Fibroblast of pulmonary artery (primary cell): ENCODE results near the gene SUPT3H.

Experiments used
- DNase-seq: peaks from one replicate; pipeline ENCODE4 v3.0.0-alpha.2; 2010; ENCODE audit warnings: low read depth
- H3K4me3 ChIP-seq: replicated peaks from 2 replicates; pipeline ENCODE4 v1.5.1; 2011; ENCODE audit warnings: low read depth, mild to moderate bottlenecking, control low read depth, low read length, moderate library complexity
- TF ChIP-seq, protein P1 (sequence below): IDR thresholded peaks from 2 replicates; pipeline ENCODE4 v1.5.1; 2011; ENCODE audit warnings: mild to moderate bottlenecking, control low read depth, low read length, inconsistent platforms; ENCODE audit errors: missing control alignments

The SUPT3H gene

DNA sequence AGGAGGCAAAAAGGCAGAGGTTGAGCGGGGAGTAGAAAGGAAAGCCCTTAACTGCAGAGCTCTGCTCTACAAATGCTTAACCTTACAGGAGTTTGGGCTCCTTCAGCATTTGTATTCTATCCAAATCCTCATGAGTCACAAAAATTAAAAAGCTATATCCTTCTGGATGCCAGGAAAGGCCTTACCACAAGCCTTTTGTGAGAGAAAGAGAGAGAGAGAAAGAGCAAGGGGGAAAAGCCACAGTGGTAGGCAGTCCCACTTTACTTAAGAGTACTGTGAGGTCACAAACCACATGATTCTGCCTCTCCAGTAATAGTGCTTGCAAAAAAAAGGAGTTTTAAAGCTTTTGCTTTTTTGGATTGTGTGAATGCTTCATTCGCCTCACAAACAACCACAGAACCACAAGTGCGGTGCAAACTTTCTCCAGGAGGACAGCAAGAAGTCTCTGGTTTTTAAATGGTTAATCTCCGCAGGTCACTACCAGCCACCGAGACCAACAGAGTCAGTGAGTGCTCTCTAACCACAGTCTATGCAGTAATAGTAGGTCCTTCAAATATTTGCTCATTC is 49.7 kb downstream of the SUPT3H start, which contains the start of gene RUNX2:
Gene RUNX2 (plus strand): TSS at position 375 of the 567 bp plus-strand sequence. CDS start 397 bp downstream, outside the sequence.
- DNase-seq, result peak; percentile 91
- TF ChIP-seq, protein P1, sequence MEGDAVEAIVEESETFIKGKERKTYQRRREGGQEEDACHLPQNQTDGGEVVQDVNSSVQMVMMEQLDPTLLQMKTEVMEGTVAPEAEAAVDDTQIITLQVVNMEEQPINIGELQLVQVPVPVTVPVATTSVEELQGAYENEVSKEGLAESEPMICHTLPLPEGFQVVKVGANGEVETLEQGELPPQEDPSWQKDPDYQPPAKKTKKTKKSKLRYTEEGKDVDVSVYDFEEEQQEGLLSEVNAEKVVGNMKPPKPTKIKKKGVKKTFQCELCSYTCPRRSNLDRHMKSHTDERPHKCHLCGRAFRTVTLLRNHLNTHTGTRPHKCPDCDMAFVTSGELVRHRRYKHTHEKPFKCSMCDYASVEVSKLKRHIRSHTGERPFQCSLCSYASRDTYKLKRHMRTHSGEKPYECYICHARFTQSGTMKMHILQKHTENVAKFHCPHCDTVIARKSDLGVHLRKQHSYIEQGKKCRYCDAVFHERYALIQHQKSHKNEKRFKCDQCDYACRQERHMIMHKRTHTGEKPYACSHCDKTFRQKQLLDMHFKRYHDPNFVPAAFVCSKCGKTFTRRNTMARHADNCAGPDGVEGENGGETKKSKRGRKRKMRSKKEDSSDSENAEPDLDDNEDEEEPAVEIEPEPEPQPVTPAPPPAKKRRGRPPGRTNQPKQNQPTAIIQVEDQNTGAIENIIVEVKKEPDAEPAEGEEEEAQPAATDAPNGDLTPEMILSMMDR, result no peak
- peak within 1 kb of the TSS; percentile 36 for H3K4me3 ChIP-seq

DNA sequence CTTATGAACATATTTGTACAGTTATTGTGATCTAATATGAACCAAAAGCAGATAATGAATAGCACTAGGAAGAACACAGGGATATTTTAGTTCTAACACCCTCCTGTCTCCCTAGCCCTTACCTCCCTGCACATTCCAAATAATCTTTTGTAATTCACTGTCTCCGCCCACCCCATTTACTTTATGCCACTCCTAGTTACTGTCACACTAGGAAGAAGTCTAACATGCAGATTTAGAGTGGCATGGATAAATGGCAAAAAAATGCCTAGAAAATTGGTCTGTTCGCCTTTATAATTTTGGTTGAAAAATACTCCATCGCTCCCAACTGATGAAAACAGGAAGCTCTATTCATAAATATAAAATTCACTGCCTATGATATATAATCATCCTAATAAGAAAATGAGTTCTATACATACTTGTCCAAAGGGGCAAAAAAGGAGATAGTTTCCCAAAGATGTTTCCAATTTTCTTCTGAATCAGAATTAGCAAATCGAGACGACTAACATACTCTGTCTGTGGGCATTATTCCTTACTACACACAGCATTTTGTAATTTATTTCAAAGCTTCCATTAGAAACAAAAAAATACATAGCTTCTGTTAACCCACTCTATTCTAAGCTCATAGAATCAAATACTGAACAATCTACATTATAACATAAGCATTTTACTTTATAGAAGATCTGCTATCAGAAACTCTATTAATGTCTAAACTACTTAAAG is 50.9 kb downstream of the SUPT3H start:
- DNase-seq, result no peak
- H3K4me3 ChIP-seq, result no peak overlapping the region
- TF ChIP-seq, protein P1, result no peak

DNA sequence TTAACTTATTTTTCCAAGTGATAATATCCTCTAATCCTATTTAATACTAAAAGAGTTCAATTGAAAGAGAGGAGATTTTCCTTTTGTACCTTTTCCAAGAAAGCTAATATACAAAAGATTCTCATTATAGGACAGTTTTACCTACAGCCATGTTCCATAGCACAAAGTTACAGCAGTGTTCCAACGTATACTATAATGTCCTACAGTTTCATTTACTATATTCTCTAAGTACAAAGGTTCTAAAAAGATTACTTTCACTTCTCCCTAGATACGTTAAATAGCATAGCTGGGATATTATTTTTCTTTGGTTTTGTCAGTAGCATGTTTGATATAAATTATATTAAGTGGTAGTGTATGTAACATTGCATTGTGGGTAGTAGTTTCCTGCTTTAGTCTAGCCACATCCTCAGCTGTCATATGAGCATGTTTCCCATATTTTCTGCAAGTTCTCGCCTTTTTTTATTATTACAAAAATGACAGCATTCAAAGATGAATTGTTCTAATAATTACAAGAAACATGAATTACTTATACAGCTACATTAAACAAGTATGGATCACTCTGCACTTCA is 54.0 kb downstream of the SUPT3H start:
- DNase-seq, result no peak
- H3K4me3 ChIP-seq, result no peak overlapping the region
- TF ChIP-seq, protein P1, result no peak

DNA sequence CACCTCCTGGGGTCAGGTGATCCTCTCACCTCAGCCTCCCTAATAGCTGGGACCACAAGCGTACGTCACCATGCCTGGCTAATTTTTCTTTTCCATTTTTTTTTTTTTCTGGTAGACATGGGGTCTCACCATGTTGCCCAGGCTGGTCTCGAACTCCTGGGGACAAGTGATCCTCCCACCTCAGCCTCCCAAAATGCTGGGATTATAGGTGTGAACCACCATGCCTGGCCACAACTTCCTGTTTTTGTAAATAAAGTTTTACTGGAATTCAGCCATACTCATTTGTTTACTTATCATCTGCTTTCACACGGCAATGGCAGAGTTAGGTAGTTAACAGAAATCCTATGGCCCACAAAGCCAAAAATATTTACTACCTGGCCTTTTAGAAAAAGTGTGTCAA is 57.4 kb downstream of the SUPT3H start:
- no peak for DNase-seq
- no peak overlapping the region for H3K4me3 ChIP-seq
- TF ChIP-seq, protein P1, result no peak

DNA sequence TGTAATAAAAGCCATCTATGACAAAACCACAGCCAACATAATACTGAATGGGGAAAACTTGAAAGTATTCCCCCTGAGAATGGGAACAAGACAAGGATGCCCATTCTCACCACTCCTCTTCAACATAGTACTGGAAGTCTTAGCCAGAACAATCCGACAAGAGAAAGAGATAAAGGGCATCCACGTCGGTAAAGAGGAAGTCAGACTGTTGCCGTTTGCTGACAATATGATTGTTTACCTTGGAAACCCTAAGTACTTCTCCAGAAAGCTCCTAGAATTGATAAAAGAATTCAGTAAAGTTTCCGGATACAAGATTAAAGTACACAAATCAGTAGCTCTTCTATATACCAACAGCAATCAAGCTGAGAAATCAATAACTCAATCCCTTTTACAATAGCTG is 63.6 kb downstream of the SUPT3H start:
- DNase-seq, result peak; percentile 44
- TF ChIP-seq, protein P1, result no peak
- no peak overlapping the region for H3K4me3 ChIP-seq

DNA sequence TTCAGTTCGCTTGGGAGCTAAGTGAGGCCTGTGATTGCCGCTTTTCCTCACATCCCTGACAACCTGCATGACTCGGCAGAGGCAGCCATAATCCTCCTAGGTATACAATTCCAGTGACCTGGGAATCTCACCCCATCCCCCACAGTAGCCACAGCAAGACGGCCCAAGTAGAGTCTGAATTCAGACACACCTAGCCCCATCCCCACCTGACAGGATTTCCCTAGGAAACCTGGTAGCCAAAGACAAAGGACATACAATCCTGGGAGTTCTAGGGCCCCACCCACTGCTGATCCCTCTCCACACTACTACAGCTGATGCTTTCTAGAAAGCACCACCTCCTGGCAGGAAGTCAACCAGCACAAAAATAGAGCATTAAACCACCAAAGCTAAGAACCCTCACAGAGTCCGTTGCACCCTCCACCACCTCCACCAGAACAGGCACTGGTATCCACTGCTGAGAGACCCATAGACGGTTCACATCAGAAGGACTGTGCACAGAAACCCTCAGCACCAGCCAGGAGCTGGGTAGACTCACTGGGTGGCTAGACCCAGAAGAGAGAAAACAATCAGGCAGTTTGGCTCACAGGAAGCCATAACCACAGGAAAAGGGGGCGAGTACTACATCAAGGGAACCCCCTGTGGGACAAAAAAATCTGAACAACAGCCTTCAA is 67.5 kb downstream of the SUPT3H start:
- TF ChIP-seq, protein P1, result no peak
- H3K4me3 ChIP-seq, result no peak overlapping the region
- DNase-seq, result no peak
